A549 (cell line): ENCODE results near the gene ZNF77.

ENCODE experiments used
- CHD2 ChIP-seq: fragments of 150-350 bp; IDR thresholded peaks from 2 replicates; pipeline ENCODE4 v1.6.1; 2014; ENCODE audit warnings: low read length; ENCODE audit not compliant: partially characterized antibody
- JUN ChIP-seq, 2 experiments: fragments of >200 bp; sonication (Bioruptor Twin); formaldehyde crosslinking; IDR thresholded peaks; 2 replicates in 1 of 2; 3 replicates in 1 of 2; pipeline ENCODE4 v1.6.1; 2016 to 2017
- MAX ChIP-seq: IDR thresholded peaks from 2 replicates; pipeline ENCODE4 v1.6.1; 2012
- MYC ChIP-seq: IDR thresholded peaks from 2 replicates; pipeline ENCODE4 v1.6.1; 2012; ENCODE audit warnings: mild to moderate bottlenecking, inconsistent platforms, low read length, improper control_type of control experiment, borderline replicate concordance
- POLR2A ChIP-seq: IDR thresholded peaks from 2 replicates; pipeline ENCODE4 v1.6.1; 2012; ENCODE audit warnings: mild to moderate bottlenecking, low read length
- RAD21 ChIP-seq, 2 experiments: fragments of >200 bp in 1 of 2; sonication (Bioruptor Twin) in 1 of 2; formaldehyde crosslinking in 1 of 2; IDR thresholded peaks in 1 of 2; conservative IDR thresholded peaks in 1 of 2; 2 replicates in 1 of 2; 3 replicates in 1 of 2; pipeline ENCODE4 v1.6.1; 2012 to 2018; ENCODE audit warnings: inconsistent platforms in 1 of 2
- REST ChIP-seq: fragments of 200-600 bp; sonication (generic); IDR thresholded peaks from 2 replicates; pipeline ENCODE4 v1.6.1; 2016; ENCODE audit warnings: antibody characterized with exemption, mild to moderate bottlenecking, moderate library complexity
- ZFP36 ChIP-seq: fragments of 450-650 bp; IDR thresholded peaks from 2 replicates; pipeline ENCODE4 v1.6.1; 2014; ENCODE audit warnings: borderline replicate concordance; ENCODE audit not compliant: partially characterized antibody
- TF ChIP-seq, protein P1 (sequence below): fragments of >200 bp; sonication (Bioruptor Twin); formaldehyde crosslinking; IDR thresholded peaks from 3 replicates; pipeline ENCODE4 v1.5.1; 2016
- TF ChIP-seq, protein P2 (sequence below): fragments of 150-350 bp; IDR thresholded peaks from 2 replicates; pipeline ENCODE4 v1.6.1; 2014; ENCODE audit warnings: low read depth, mild to moderate bottlenecking, low read length

DNA sequence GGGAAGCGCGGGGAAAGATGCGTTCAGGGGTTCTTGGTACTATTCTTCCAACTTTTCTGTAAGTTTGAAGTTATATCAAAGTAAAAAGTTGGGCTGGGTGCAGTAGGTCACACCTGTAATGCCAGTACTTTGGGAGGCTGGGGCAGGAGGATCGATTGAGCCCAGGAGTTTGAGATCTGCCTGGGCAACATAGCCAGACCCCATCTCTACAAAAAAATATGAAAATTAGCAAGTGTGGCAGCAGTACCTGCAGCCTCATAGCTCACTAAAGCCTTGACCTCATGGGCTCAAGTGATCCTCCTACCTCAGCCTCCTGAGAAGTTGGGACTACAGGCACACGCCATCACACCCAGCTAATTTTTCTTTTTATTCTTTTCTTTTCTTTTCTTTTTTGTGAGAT, 12.4 kb upstream of the ZNF77 start:
- TF ChIP-seq JUN (IDR thresholded peaks at IDR 0.05), result no peak
- no peak for TF ChIP-seq CHD2
- TF ChIP-seq MYC, result no peak
- TF ChIP-seq, protein P1, sequence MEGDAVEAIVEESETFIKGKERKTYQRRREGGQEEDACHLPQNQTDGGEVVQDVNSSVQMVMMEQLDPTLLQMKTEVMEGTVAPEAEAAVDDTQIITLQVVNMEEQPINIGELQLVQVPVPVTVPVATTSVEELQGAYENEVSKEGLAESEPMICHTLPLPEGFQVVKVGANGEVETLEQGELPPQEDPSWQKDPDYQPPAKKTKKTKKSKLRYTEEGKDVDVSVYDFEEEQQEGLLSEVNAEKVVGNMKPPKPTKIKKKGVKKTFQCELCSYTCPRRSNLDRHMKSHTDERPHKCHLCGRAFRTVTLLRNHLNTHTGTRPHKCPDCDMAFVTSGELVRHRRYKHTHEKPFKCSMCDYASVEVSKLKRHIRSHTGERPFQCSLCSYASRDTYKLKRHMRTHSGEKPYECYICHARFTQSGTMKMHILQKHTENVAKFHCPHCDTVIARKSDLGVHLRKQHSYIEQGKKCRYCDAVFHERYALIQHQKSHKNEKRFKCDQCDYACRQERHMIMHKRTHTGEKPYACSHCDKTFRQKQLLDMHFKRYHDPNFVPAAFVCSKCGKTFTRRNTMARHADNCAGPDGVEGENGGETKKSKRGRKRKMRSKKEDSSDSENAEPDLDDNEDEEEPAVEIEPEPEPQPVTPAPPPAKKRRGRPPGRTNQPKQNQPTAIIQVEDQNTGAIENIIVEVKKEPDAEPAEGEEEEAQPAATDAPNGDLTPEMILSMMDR, result no peak
- TF ChIP-seq MAX, result no peak
- TF ChIP-seq, protein P2, sequence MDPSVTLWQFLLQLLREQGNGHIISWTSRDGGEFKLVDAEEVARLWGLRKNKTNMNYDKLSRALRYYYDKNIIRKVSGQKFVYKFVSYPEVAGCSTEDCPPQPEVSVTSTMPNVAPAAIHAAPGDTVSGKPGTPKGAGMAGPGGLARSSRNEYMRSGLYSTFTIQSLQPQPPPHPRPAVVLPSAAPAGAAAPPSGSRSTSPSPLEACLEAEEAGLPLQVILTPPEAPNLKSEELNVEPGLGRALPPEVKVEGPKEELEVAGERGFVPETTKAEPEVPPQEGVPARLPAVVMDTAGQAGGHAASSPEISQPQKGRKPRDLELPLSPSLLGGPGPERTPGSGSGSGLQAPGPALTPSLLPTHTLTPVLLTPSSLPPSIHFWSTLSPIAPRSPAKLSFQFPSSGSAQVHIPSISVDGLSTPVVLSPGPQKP, result no peak
- no peak for TF ChIP-seq POLR2A
- no peak for TF ChIP-seq ZFP36
- no peak for TF ChIP-seq REST
- no peak for TF ChIP-seq RAD21 (conservative IDR thresholded peaks at IDR 0.05 in 1 of 2, IDR thresholded peaks at IDR 0.05 in 1 of 2)
